GM23338 (cell line): ENCODE data around the gene KCNT2. TPM values are rescaled to one million over a fixed set of nuclear protein-coding genes. Genes with fewer than 3 reads are reported as not detected.

Experiments
- ATAC-seq: fragments of 200-7000 bp; cut with Tn5 transposase; 3 replicates; pipeline ENCODE4 v1.9.1; 2020
- DNase-seq: peaks from one replicate; pipeline ENCODE4 v3.0.0-alpha.2; 2015; ENCODE audit warnings: low spot score
- H2AFZ ChIP-seq: fragments of 200-600 bp; sonication (generic); 2 replicates; pipeline ENCODE4 v1.8.0; 2016; ENCODE audit warnings: antibody characterized with exemption, mild to moderate bottlenecking, moderate library complexity
- H3F3A ChIP-seq: fragments of 200-600 bp; sonication (generic); replicated peaks from 2 replicates; pipeline ENCODE4 v1.8.0; 2017; ENCODE audit warnings: antibody characterized with exemption, mixed run types, low read depth
- H3K27ac ChIP-seq: fragments of 200-600 bp; sonication (generic); 2 replicates; pipeline ENCODE4 v1.6.1; 2016; ENCODE audit warnings: low read depth
- H3K27me3 ChIP-seq: fragments of 200-600 bp; sonication (generic); 2 replicates; pipeline ENCODE4 v1.8.0; 2016; ENCODE audit warnings: mild to moderate bottlenecking, mixed run types, moderate library complexity; ENCODE audit not compliant: insufficient read depth
- H3K36me3 ChIP-seq: fragments of 200-600 bp; sonication (generic); 2 replicates; pipeline ENCODE4 v1.8.0; 2016; ENCODE audit warnings: mild to moderate bottlenecking; ENCODE audit not compliant: insufficient read depth
- H3K4me1 ChIP-seq: fragments of 200-600 bp; sonication (generic); 2 replicates; pipeline ENCODE4 v1.8.0; 2016; ENCODE audit warnings: mild to moderate bottlenecking, moderate library complexity; ENCODE audit not compliant: insufficient read depth
- H3K4me2 ChIP-seq: fragments of 200-600 bp; sonication (generic); 2 replicates; pipeline ENCODE4 v1.7.1; 2017; ENCODE audit warnings: mixed run types
- H3K4me3 ChIP-seq: fragments of 200-600 bp; sonication (generic); 2 replicates; pipeline ENCODE4 v1.6.1; 2016; ENCODE audit warnings: mixed run types
- H3K79me2 ChIP-seq: fragments of 200-600 bp; sonication (generic); replicated peaks from 2 replicates; pipeline ENCODE4 v1.8.0; 2017; ENCODE audit warnings: mild to moderate bottlenecking; ENCODE audit not compliant: insufficient read depth
- H3K9me2 ChIP-seq: fragments of 200-600 bp; sonication (generic); 2 replicates; pipeline ENCODE4 v1.8.0; 2017; ENCODE audit not compliant: insufficient read depth
- H4K20me1 ChIP-seq: fragments of 200-600 bp; sonication (generic); replicated peaks from 2 replicates; pipeline ENCODE4 v1.8.0; 2017; ENCODE audit warnings: mild to moderate bottlenecking; ENCODE audit not compliant: insufficient read depth
- H3K27ac Mint-ChIP-seq: 2 replicates; pipeline ENCODE4 v1.8.0; 2020; ENCODE audit warnings: inconsistent platforms, mild to moderate bottlenecking, moderate library complexity, mixed read lengths
- H3K27me3 Mint-ChIP-seq: 3 replicates; pipeline ENCODE4 v1.8.0; 2022; ENCODE audit warnings: low read depth, mild to moderate bottlenecking, moderate library complexity, mixed read lengths, inconsistent platforms; ENCODE audit not compliant: insufficient read depth, poor library complexity
- H3K36me3 Mint-ChIP-seq: 3 replicates; pipeline ENCODE4 v1.8.0; 2021; ENCODE audit warnings: low read depth, mild to moderate bottlenecking, inconsistent platforms, moderate library complexity, mixed read lengths
- H3K4me1 Mint-ChIP-seq: 3 replicates; pipeline ENCODE4 v1.8.0; 2020; ENCODE audit warnings: mild to moderate bottlenecking, inconsistent platforms, mixed read lengths
- H3K4me3 Mint-ChIP-seq: 3 replicates; pipeline ENCODE4 v1.8.0; 2021; ENCODE audit warnings: moderate library complexity, mild to moderate bottlenecking, inconsistent platforms, mixed read lengths
- H3K9me3 Mint-ChIP-seq: 3 replicates; pipeline ENCODE4 v1.8.0; 2020; ENCODE audit warnings: moderate library complexity, mild to moderate bottlenecking, inconsistent platforms, mixed read lengths
- CREB1 ChIP-seq: fragments of 250-450 bp; sonication (Bioruptor Pico); IDR thresholded peaks from 2 replicates; pipeline ENCODE4 v1.5.0; 2020; ENCODE audit warnings: low read depth, mild to moderate bottlenecking, moderate library complexity
- CTCF ChIP-seq, 2 experiments: fragments of 200-600 bp in 1 of 2; sonication (generic) in 1 of 2; conservative IDR thresholded peaks; 2 replicates each; pipeline versions ENCODE4 v1.5.1 to v1.6.1; 2016 to 2017; ENCODE audit warnings: antibody characterized with exemption in 2 of 2, low read depth in 2 of 2, mild to moderate bottlenecking in 2 of 2, moderate library complexity in 1 of 2
- ETS1 ChIP-seq: IDR thresholded peaks from 2 replicates; pipeline ENCODE4 v1.6.1; 2016; ENCODE audit warnings: antibody characterized with exemption
- EZH2 ChIP-seq: fragments of 200-600 bp; sonication (generic); IDR thresholded peaks from one replicate; pipeline ENCODE4 v1.8.0; 2017; ENCODE audit warnings: antibody characterized with exemption, mild to moderate bottlenecking, low read depth; ENCODE audit not compliant: unreplicated experiment
- EZH2phosphoT487 ChIP-seq: fragments of 200-600 bp; sonication (generic); IDR thresholded peaks from one replicate; pipeline ENCODE4 v1.8.1; 2018; ENCODE audit warnings: antibody characterized with exemption; ENCODE audit not compliant: unreplicated experiment
- NANOG ChIP-seq: IDR thresholded peaks from 2 replicates; pipeline ENCODE4 v1.6.1; 2016; ENCODE audit warnings: antibody characterized with exemption, borderline replicate concordance
- POLR2AphosphoS5 ChIP-seq: IDR thresholded peaks from 2 replicates; pipeline ENCODE4 v1.6.1; 2016; ENCODE audit warnings: antibody characterized with exemption, low read depth
- REST ChIP-seq: IDR thresholded peaks from one replicate; pipeline ENCODE4 v1.6.1; 2018; ENCODE audit warnings: antibody characterized with exemption; ENCODE audit not compliant: unreplicated experiment
- STAT1 ChIP-seq: IDR thresholded peaks from one replicate; pipeline ENCODE4 v1.6.1; 2016; ENCODE audit warnings: antibody characterized with exemption; ENCODE audit not compliant: unreplicated experiment
- ZNF114 ChIP-seq: fragments of 250-450 bp; sonication (Bioruptor Pico); IDR thresholded peaks from 2 replicates; pipeline ENCODE4 v1.5.0; 2020; ENCODE audit warnings: mild to moderate bottlenecking, moderate library complexity
- ZNF462 ChIP-seq: fragments of 250-450 bp; sonication (Bioruptor Pico); IDR thresholded peaks from 2 replicates; pipeline ENCODE4 v1.5.0; 2020; ENCODE audit warnings: mild to moderate bottlenecking, moderate library complexity
- polyA plus RNA-seq: library from polyadenylated mRNA; unstranded; fragments of >200 nt; fragmentation: Nextera tagmentation; extraction: Ambion mirVana; gene quantifications from 2 replicates; pipeline ENCODE4 v1.2.1, GENCODE V29; 2016
- total RNA-seq: library from RNA; depleted of rRNA; stranded (reverse); fragments of >200 nt; shearing (Covaris generic); gene quantifications from 2 replicates; pipeline ENCODE4 v1.2.3, GENCODE V29; 2014

The KCNT2 gene
- total and polyA plus RNA-seq, 2 experiments from 2014 or later: 5.4 to 13.4 TPM

GRCh38 chr1:196305216-196305615 is 303.0 kb downstream of the KCNT2 start (continued):
- TF ChIP-seq ZNF114 (CRISPR knock-in tag) (no peak), ETS1 (no peak), EZH2phosphoT487 (no peak)

- H4K20me1 ChIP-seq: no peaks in the 10 kb centered on the region
- peak; percentile 62 for DNase-seq
- Mint-ChIP-seq H3K27ac (peak overlapping the region; percentile 85; the same call in 1 of the 2 replicates), H3K9me3 (no peaks in the 10 kb centered on the region), H3K4me1 (peaks cover 47% of the 10 kb centered on the region), H3K36me3 (peaks cover 3% of the 10 kb centered on the region; the same call in 2 of the 3 replicates), H3K4me3 (no peak overlapping the region), H3K27me3 (peaks cover 2% of the 10 kb centered on the region)
- no peak overlapping the region for H3K4me3 ChIP-seq
- peaks cover 31% of the 10 kb centered on the region for H3K4me1 ChIP-seq
- H3F3A ChIP-seq: no peaks in the 10 kb centered on the region
- H3K9me2 ChIP-seq: no peaks in the 10 kb centered on the region
- H3K27ac ChIP-seq: peak overlapping the region; percentile 17
- H3K4me2 ChIP-seq: peak overlapping the region; percentile 26; the same call in 1 of the 2 replicates
- no peaks in the 10 kb centered on the region for H3K79me2 ChIP-seq
- no peak overlapping the region for H2AFZ ChIP-seq
- no peaks in the 10 kb centered on the region for H3K36me3 ChIP-seq
- no peaks in the 10 kb centered on the region for H3K27me3 ChIP-seq
- ATAC-seq: peak; percentile 44; the same call in 1 of the 3 replicates
- TF ChIP-seq NANOG: no peak
- no peak for TF ChIP-seq POLR2AphosphoS5
- no peak for TF ChIP-seq CTCF (conservative IDR thresholded peaks at IDR 0.05; ENCODE audit: low read depth in 2 of 2)
- no peak for TF ChIP-seq CREB1 (CRISPR knock-in tag)
- no peak for TF ChIP-seq ETS1
- no peak for TF ChIP-seq STAT1
- no peak for TF ChIP-seq ZNF114 (CRISPR knock-in tag)
- no peak for TF ChIP-seq EZH2phosphoT487
- TF ChIP-seq REST: no peak
- no peak for TF ChIP-seq EZH2
- TF ChIP-seq ZNF462: no peak
Measured at GRCh38 chr1:196302981-196303380, 305.3 kb downstream of the KCNT2 start.
